Stimulated activated CD8-positive, alpha-beta memory T cell treated with anti-CD3 and anti-CD28 coated beads, Interleukin-4, amount 100 ng/mL, for 24 hours (primary cell): ENCODE data around the gene ZSWIM3.

ENCODE experiments used
- DNase-seq: peaks from one replicate; pipeline ENCODE4 v3.0.0-alpha.2; 2020; ENCODE audit warnings: low read depth

Gene ZSWIM3

GRCh38 chr20:45910670-45911485 lies 53.5 kb downstream of the ZSWIM3 start:
- peak; percentile 93 for DNase-seq

GRCh38 chr20:45911486-45912343 lies 54.3 kb downstream of the ZSWIM3 start, which contains the start of gene PLTP:
Gene PLTP (minus strand): TSS chr20:45912155. CDS start chr20:45911452, 703 bp downstream.
- DNase-seq: no peak

- no peak for DNase-seq
Measured at GRCh38 chr20:45912344-45912682, 54.9 kb downstream of the ZSWIM3 start.

- DNase-seq: no peak
Measured at GRCh38 chr20:45913116-45913515, 55.7 kb downstream of the ZSWIM3 start.

- DNase-seq: no peak
Measured at GRCh38 chr20:45917790-45918141, 60.4 kb downstream of the ZSWIM3 start.

- no peak for DNase-seq
Measured at GRCh38 chr20:45918182-45918737, 60.8 kb downstream of the ZSWIM3 start.

- DNase-seq: no peak
Measured at GRCh38 chr20:45918779-45919537, 61.5 kb downstream of the ZSWIM3 start.

GRCh38 chr20:45919542-45920399 lies 62.4 kb downstream of the ZSWIM3 start:
- DNase-seq: no peak

GRCh38 chr20:45920462-45921336 lies 63.3 kb downstream of the ZSWIM3 start:
- DNase-seq: no peak

- no peak for DNase-seq
Measured at GRCh38 chr20:45921337-45922189, 64.1 kb downstream of the ZSWIM3 start.

- no peak for DNase-seq
Measured at GRCh38 chr20:45924391-45925261, 67.2 kb downstream of the ZSWIM3 start.

- DNase-seq: no peak
Measured at GRCh38 chr20:45925821-45926506, 68.5 kb downstream of the ZSWIM3 start.

GRCh38 chr20:45926731-45927070 lies 69.3 kb downstream of the ZSWIM3 start:
- DNase-seq: no peak

GRCh38 chr20:45927071-45927878 lies 69.9 kb downstream of the ZSWIM3 start:
- no peak for DNase-seq
